Endothelial cell of umbilical vein (primary cell): ENCODE measurements around the gene PRDX4. TPM values are rescaled to one million over a fixed set of nuclear protein-coding genes. Genes with fewer than 3 reads are reported as not detected.

ENCODE experiments used
- BruUV-seq: library from RNA; stranded (reverse); fragments of 400-500 nt; replicated peaks from 2 replicates; lab custom pipeline; 2021; lab: Mats Ljungman, UMichigan
- CTCF ChIA-PET: fragments of 300-600, 350-600 bp; sonication (Branson Sonifier 250); formaldehyde crosslinking; loops from one replicate; lab custom pipeline; 2021; ENCODE audit warnings: antibody characterized with exemption, inconsistent platforms; lab: Charles Lee
- POLR2A ChIA-PET: fragments of 300-600, 350-600 bp; sonication (Branson Sonifier 250); formaldehyde crosslinking; loops from one replicate; lab custom pipeline; 2021; ENCODE audit warnings: antibody characterized with exemption, inconsistent platforms; lab: Charles Lee
- DNase-seq: peaks from one replicate; pipeline ENCODE4 v3.0.0-alpha.2; 2011; ENCODE audit warnings: low read depth, low spot score
- FAIRE-seq: peaks from 2 replicates; lab custom pipeline; 2011; peaks lifted over from hg19 to GRCh38; lab: Jason Lieb, UNC
- H2AFZ ChIP-seq: 2 replicates; pipeline ENCODE4 v1.6.0; 2012; ENCODE audit warnings: low read depth, low read length, control low read depth, inconsistent platforms
- H3K27ac ChIP-seq: 2 replicates; pipeline ENCODE4 v1.5.1; 2011; ENCODE audit warnings: low read depth, mild to moderate bottlenecking, control low read depth, low read length, moderate library complexity; ENCODE audit not compliant: insufficient read depth
- H3K27me3 ChIP-seq, 2 experiments: 2 replicates each; pipeline versions ENCODE4 v1.6.0 to v1.6.1; 2011; ENCODE audit warnings: low read length in 2 of 2, mixed read lengths in 1 of 2; ENCODE audit not compliant: control insufficient read depth in 2 of 2, insufficient read depth in 2 of 2
- H3K36me3 ChIP-seq, 2 experiments: 2 replicates in 1 of 2; 3 replicates in 1 of 2; pipeline ENCODE4 v1.5.1; 2011; ENCODE audit warnings: low read length in 2 of 2, mild to moderate bottlenecking in 1 of 2, moderate library complexity in 1 of 2; ENCODE audit not compliant: control insufficient read depth in 2 of 2, insufficient read depth in 2 of 2; ENCODE audit errors: extremely low read depth in 1 of 2
- H3K4me1 ChIP-seq: 3 replicates; pipeline ENCODE4 v1.5.1; 2011; ENCODE audit warnings: mild to moderate bottlenecking, low read length; ENCODE audit not compliant: control insufficient read depth, insufficient read depth; ENCODE audit errors: extremely low read depth
- H3K4me2 ChIP-seq: 2 replicates; pipeline ENCODE4 v1.6.1; 2011; ENCODE audit warnings: low read length, control low read depth, mixed read lengths; ENCODE audit not compliant: insufficient read depth
- H3K4me3 ChIP-seq, 3 experiments: fragments of 200-600 bp in 1 of 3; sonication (generic), shearing (Covaris generic) in 1 of 3; replicated peaks in 1 of 3; 2 replicates each; pipeline ENCODE4 v1.5.1; 2011 to 2016; ENCODE audit warnings: control low read depth in 3 of 3, low read length in 3 of 3, mild to moderate bottlenecking in 2 of 3, inconsistent platforms in 1 of 3, low read depth in 1 of 3, moderate library complexity in 1 of 3; ENCODE audit not compliant: insufficient read depth in 1 of 3
- H3K79me2 ChIP-seq: 2 replicates; pipeline ENCODE4 v1.6.0; 2012; ENCODE audit warnings: low read length, inconsistent platforms; ENCODE audit not compliant: control insufficient read depth, insufficient read depth
- H3K9ac ChIP-seq: replicated peaks from 2 replicates; pipeline ENCODE3; 2011; ENCODE audit warnings: low read length, control low read depth; ENCODE audit not compliant: insufficient read depth; ENCODE audit errors: extremely low read depth
- H3K9me1 ChIP-seq: replicated peaks from 3 replicates; pipeline ENCODE4 v1.6.0; 2011; ENCODE audit warnings: mild to moderate bottlenecking, low read length; ENCODE audit not compliant: control insufficient read depth, insufficient read depth; ENCODE audit errors: extremely low read depth
- H3K9me3 ChIP-seq: replicated peaks from 2 replicates; pipeline ENCODE4 v1.5.1; 2012; ENCODE audit warnings: low read length, inconsistent platforms; ENCODE audit not compliant: control insufficient read depth, insufficient read depth
- H4K20me1 ChIP-seq: replicated peaks from 2 replicates; pipeline ENCODE3; 2011; ENCODE audit warnings: mild to moderate bottlenecking, low read length; ENCODE audit not compliant: control insufficient read depth, insufficient read depth; ENCODE audit errors: extremely low read depth
- EZH2 ChIP-seq: IDR thresholded peaks from 2 replicates; pipeline ENCODE4 v1.6.1; 2012; ENCODE audit warnings: borderline replicate concordance, low read depth, mild to moderate bottlenecking, moderate library complexity, low read length, inconsistent platforms; ENCODE audit not compliant: severe bottlenecking
- FOS ChIP-seq: IDR thresholded peaks from 2 replicates; pipeline ENCODE4 v1.6.1; 2011; ENCODE audit warnings: mild to moderate bottlenecking, low read length, moderate library complexity, borderline replicate concordance; ENCODE audit not compliant: insufficient read depth
- GATA2 ChIP-seq: IDR thresholded peaks from 2 replicates; pipeline ENCODE4 v1.7.0; 2011; ENCODE audit warnings: low read depth, mild to moderate bottlenecking, moderate library complexity, mixed read lengths, low read length; ENCODE audit not compliant: insufficient read length, insufficient read depth
- JUN ChIP-seq: IDR thresholded peaks from 2 replicates; pipeline ENCODE4 v1.6.1; 2011; ENCODE audit warnings: borderline replicate concordance, low read depth; ENCODE audit not compliant: insufficient read length, insufficient read depth
- MYC ChIP-seq: IDR thresholded peaks from one replicate; pipeline ENCODE4 v1.6.1; 2011; ENCODE audit warnings: mild to moderate bottlenecking, low read depth, low read length
- POLR2A ChIP-seq: IDR thresholded peaks from 2 replicates; pipeline ENCODE4 v1.6.1; 2012; ENCODE audit warnings: low read depth, mild to moderate bottlenecking, control low read depth, low read length
- POLR2AphosphoS5 ChIP-seq: IDR thresholded peaks from 2 replicates; pipeline ENCODE4 v1.6.1; 2012; ENCODE audit warnings: low read depth, mild to moderate bottlenecking, control low read depth, low read length, moderate library complexity; ENCODE audit not compliant: insufficient read depth
- dilution Hi-C: fragments of 300-500 bp; cut with MboI; formaldehyde crosslinking; loops from one replicate; pipeline ENCODE4 v1.15.0; 2019; ENCODE audit warnings: low sequenced_read_pairs; ENCODE audit not compliant: extremely low pct_ligation_motif_present
- intact Hi-C: fragments of 100-400 bp; cut with micrococcal nuclease; formaldehyde crosslinking; loops from one replicate; pipeline ENCODE4 v1.10.0; 2022
- polyA plus RNA-seq, 4 experiments: library from polyadenylated mRNA; depleted of rRNA in 3 of 4; stranded (reverse) in 3 of 4; unstranded in 1 of 4; fragments of >200 nt; gene quantifications; 2 replicates each; pipeline versions ENCODE4 v1.2.1 to v1.2.3, GENCODE V29; 2011 to 2012; ENCODE audit warnings: missing spikeins in 1 of 4
- total RNA-seq: library from RNA; stranded (reverse); gene quantifications from 2 replicates; pipeline ENCODE4 v1.2.3, GENCODE V29; 2021
- TF ChIP-seq, protein P1 (sequence below), 2 donors: IDR thresholded peaks; 1 replicate in 1 of 2; 2 replicates in 1 of 2; pipeline ENCODE4 v1.5.1; 2011; ENCODE audit warnings: low read length in 2 of 2, mild to moderate bottlenecking in 2 of 2, moderate library complexity in 2 of 2, control low read depth in 1 of 2, inconsistent platforms in 1 of 2, low read depth in 1 of 2; ENCODE audit not compliant: insufficient read depth in 1 of 2; ENCODE audit errors: extremely low read depth in 1 of 2
- TF ChIP-seq, protein P2 (sequence below): IDR thresholded peaks from 2 replicates; pipeline ENCODE4 v1.6.1; 2011; ENCODE audit not compliant: insufficient read depth, insufficient read length

PRDX4 gene
- total and polyA plus RNA-seq, 2 donors (not counting 3 experiments of a cell fraction or from before 2014, with no cell fraction given), result 144 to 145 TPM

DNA sequence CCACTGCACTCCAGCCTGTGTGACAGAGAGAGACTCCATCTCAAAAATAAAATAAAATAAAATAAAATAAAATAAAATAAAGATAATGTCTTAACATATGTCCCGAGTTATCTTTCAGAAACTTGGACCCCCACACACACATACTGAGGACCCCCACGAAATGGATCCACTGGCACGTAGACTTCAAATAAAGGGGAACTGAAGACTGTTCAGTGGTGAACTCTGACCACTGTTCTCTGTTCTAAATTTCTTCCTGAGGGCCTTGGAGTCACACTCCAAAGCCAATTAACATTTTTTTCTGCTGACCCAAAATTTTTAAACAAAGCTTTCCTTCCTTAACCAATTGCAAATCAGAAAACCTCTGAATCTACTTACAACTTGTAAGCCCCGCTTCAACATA, 43.5 kb upstream of the PRDX4 start:
- Histone ChIP-seq H3K79me2 (no peaks in the 10 kb centered on the region), H3K4me2 (no peak overlapping the region), H2AFZ (no peak overlapping the region), H3K27ac (no peak overlapping the region), H3K9ac (no peak overlapping the region), H3K9me3 (no peaks in the 10 kb centered on the region), H4K20me1 (no peaks in the 10 kb centered on the region), H3K36me3 (no peaks in the 10 kb centered on the region), H3K4me3 (no peak overlapping the region), H3K4me1 (no peaks in the 10 kb centered on the region), H3K9me1 (no peaks in the 10 kb centered on the region), H3K27me3 (no peaks in the 10 kb centered on the region)
- FAIRE-seq (no peak), DNase-seq (no peak)
- CTCF ChIA-PET, result no interaction called here
- no TSS peak for BruUV-seq
- no peak for TF ChIP-seq GATA2
- TF ChIP-seq FOS, result no peak
- no peak for TF ChIP-seq JUN
- POLR2A ChIA-PET, result no interaction called here
- intact Hi-C loops (no loop called here), dilution Hi-C loops (no loop called here)

DNA sequence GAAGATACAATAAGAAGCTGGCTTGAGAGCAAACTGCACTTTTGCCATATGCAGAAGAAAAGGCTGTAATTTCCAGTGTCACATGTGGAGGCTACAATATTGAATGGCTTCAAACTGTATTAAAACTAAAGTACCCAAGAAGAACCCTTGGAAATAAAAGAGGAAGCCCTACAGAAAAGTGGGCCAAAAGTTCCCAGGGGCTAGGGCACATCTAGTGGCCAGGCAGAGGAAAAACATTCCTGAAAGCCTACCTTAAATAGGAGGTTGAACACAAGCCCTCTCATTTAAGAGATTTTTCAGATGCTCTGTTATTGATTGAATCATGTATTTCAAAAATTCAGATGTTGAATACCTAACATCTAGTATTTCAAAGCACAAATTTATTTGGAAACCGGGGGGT, 40.6 kb upstream of the PRDX4 start:
- Histone ChIP-seq H3K9me1 (no peaks in the 10 kb centered on the region), H3K9me3 (no peaks in the 10 kb centered on the region), H3K4me2 (no peak overlapping the region), H3K36me3 (no peaks in the 10 kb centered on the region), H3K27me3 (no peaks in the 10 kb centered on the region), H3K4me1 (no peaks in the 10 kb centered on the region), H3K79me2 (no peaks in the 10 kb centered on the region), H3K27ac (no peak overlapping the region), H4K20me1 (no peaks in the 10 kb centered on the region), H2AFZ (no peak overlapping the region), H3K9ac (no peak overlapping the region), H3K4me3 (no peak overlapping the region)
- ChIA-PET POLR2A (no interaction called here), CTCF (no interaction called here)
- dilution Hi-C loops, result no loop called here
- BruUV-seq, result no TSS peak
- no peak for FAIRE-seq
- no peak for DNase-seq
- TF ChIP-seq, protein P1, sequence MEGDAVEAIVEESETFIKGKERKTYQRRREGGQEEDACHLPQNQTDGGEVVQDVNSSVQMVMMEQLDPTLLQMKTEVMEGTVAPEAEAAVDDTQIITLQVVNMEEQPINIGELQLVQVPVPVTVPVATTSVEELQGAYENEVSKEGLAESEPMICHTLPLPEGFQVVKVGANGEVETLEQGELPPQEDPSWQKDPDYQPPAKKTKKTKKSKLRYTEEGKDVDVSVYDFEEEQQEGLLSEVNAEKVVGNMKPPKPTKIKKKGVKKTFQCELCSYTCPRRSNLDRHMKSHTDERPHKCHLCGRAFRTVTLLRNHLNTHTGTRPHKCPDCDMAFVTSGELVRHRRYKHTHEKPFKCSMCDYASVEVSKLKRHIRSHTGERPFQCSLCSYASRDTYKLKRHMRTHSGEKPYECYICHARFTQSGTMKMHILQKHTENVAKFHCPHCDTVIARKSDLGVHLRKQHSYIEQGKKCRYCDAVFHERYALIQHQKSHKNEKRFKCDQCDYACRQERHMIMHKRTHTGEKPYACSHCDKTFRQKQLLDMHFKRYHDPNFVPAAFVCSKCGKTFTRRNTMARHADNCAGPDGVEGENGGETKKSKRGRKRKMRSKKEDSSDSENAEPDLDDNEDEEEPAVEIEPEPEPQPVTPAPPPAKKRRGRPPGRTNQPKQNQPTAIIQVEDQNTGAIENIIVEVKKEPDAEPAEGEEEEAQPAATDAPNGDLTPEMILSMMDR (IDR thresholded peaks at IDR 0.05; ENCODE audit: extremely low read depth in 1 of 2, insufficient read depth in 1 of 2, low read depth in 1 of 2, low read length in 2 of 2), result no peak
- TF ChIP-seq, protein P2, sequence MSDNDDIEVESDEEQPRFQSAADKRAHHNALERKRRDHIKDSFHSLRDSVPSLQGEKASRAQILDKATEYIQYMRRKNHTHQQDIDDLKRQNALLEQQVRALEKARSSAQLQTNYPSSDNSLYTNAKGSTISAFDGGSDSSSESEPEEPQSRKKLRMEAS, result no peak
- TF ChIP-seq POLR2A, result no peak
- no peak for TF ChIP-seq JUN
- TF ChIP-seq FOS, result no peak
- TF ChIP-seq GATA2, result no peak
- no peak for TF ChIP-seq MYC
- no peak for TF ChIP-seq EZH2
- no peak for TF ChIP-seq POLR2AphosphoS5
- intact Hi-C loops, result no loop called here
